Measurements from ENCODE around the gene WDR20. TPM values are rescaled to one million over a fixed set of nuclear protein-coding genes. Genes with fewer than 3 reads are reported as not detected.
"Not testable (repeated sequence)": the region's sequence is repeated elsewhere in the genome, so short reads cannot be mapped to it uniquely, and the experiment has no call there.

The WDR20 gene
- polyA plus RNA-seq, 4 donors = 14.6 to 33.1 (median 23.3) TPM

GRCh38 chr14:102121567-102121966 is 18.1 kb upstream of the WDR20 start:
- Histone ChIP-seq H3K27me3 (ENCODE audit: control insufficient read depth in 3 of 3, insufficient read depth in 3 of 3, low read length in 3 of 3) (no peaks in the 10 kb centered on the region), H3K4me1 (ENCODE audit: control insufficient read depth in 3 of 3, insufficient read depth in 2 of 3, low read depth in 1 of 3, low read length in 2 of 3) (peaks cover 0 to 13% (median 3%) of the 10 kb centered on the region in 3 donors), H3K4me3 (ENCODE audit: low read depth in 1 of 3, low read length in 3 of 3) (no peak overlapping the region), H3K9me3 (ENCODE audit: control insufficient read depth in 2 of 2, insufficient read depth in 1 of 2, low read depth in 1 of 2, low read length in 1 of 2) (peaks cover 0 to 15% of the 10 kb centered on the region in 2 donors), H3K36me3 (ENCODE audit: control insufficient read depth in 3 of 3, insufficient read depth in 2 of 3, low read depth in 1 of 3, low read length in 3 of 3) (peaks cover 0 to 8% (median 0%) of the 10 kb centered on the region in 3 donors), H3K27ac (ENCODE audit: low read depth in 1 of 3, low read length in 2 of 3) (no peak overlapping the region)
- FAIRE-seq (no peak), DNase-seq (no peak)
- WGBS, 3 donors = 83 to 98% (median 89%) methylated on average over 1 of the region's 1 CpG

GRCh38 chr14:102124419-102124818 is 15.3 kb upstream of the WDR20 start:
- Histone ChIP-seq H3K4me3 (ENCODE audit: low read depth in 1 of 3, low read length in 3 of 3) (no peak overlapping the region), H3K4me1 (ENCODE audit: control insufficient read depth in 3 of 3, insufficient read depth in 2 of 3, low read depth in 1 of 3, low read length in 2 of 3) (peaks cover 0 to 23% (median 5%) of the 10 kb centered on the region in 3 donors), H3K9me3 (ENCODE audit: control insufficient read depth in 2 of 2, insufficient read depth in 1 of 2, low read depth in 1 of 2, low read length in 1 of 2) (no peaks in the 10 kb centered on the region), H3K27ac (ENCODE audit: low read depth in 1 of 3, low read length in 2 of 3) (no peak overlapping the region), H3K27me3 (ENCODE audit: control insufficient read depth in 3 of 3, insufficient read depth in 3 of 3, low read length in 3 of 3) (no peaks in the 10 kb centered on the region), H3K36me3 (ENCODE audit: control insufficient read depth in 3 of 3, insufficient read depth in 2 of 3, low read depth in 1 of 3, low read length in 3 of 3) (no peaks in the 10 kb centered on the region)
- no peak for FAIRE-seq
- DNase-seq = no peak

DNA sequence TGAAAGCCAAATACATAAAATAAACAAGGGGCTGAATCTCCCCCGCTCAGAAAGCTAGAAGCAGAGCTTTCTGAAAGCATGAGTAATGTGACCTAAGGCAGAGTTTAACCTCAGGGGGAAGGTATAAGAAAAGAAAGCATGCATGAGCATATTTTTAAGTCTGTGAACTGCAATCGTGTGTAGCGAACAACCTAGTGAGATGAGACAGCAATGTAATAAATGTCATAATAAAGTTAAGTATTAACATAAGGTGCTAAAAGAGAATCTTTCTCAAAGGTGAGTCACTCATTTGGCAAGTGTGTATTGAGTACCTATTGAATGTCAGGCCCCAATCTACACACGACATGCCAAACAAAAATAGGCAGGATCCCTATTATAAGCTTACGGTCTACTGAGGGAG is 14.2 kb upstream of the WDR20 start:
- Histone ChIP-seq H3K4me1 (ENCODE audit: control insufficient read depth in 3 of 3, insufficient read depth in 2 of 3, low read depth in 1 of 3, low read length in 2 of 3) (peaks cover 0 to 23% (median 5%) of the 10 kb centered on the region in 3 donors), H3K9me3 (ENCODE audit: control insufficient read depth in 2 of 2, insufficient read depth in 1 of 2, low read depth in 1 of 2, low read length in 1 of 2) (no peaks in the 10 kb centered on the region), H3K36me3 (ENCODE audit: control insufficient read depth in 3 of 3, insufficient read depth in 2 of 3, low read depth in 1 of 3, low read length in 3 of 3) (no peaks in the 10 kb centered on the region), H3K27me3 (ENCODE audit: control insufficient read depth in 3 of 3, insufficient read depth in 3 of 3, low read length in 3 of 3) (no peaks in the 10 kb centered on the region), H3K27ac (ENCODE audit: low read depth in 1 of 3, low read length in 2 of 3) (peak overlapping the region in 1 of 3 donors; percentile 50), H3K4me3 (ENCODE audit: low read depth in 1 of 3, low read length in 3 of 3) (no peak overlapping the region)
- peak; percentile 77 to 81 for DNase-seq
- FAIRE-seq = no peak
- WGBS, 3 donors = 16 to 55% (median 47%) methylated on average over 5 of the region's 5 CpGs

GRCh38 chr14:102126807-102127455 is 12.8 kb upstream of the WDR20 start:
- FAIRE-seq = no peak
- no peak overlapping the region for H3K27ac ChIP-seq (ENCODE audit: low read depth in 1 of 3, low read length in 2 of 3)
- peak; percentile 30 to 55 for DNase-seq

DNA sequence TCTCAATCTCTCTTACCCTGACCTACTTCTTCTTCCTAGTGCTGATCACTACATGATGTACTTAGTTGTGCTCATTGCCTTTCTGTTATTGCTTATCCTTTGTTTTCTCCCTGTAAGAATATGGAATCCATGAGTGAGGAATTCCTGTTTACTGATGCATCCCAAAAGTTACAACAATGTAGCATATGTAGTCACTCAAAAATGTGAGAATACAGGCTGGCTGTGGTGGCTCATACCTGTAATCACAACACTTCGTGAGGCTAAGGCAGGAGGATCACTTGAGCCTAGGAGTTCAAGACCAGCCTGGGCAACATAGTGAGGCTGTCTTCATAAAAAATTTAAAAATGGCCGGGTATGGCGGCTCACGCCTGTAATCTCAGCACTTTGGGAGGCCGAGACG is 8.0 kb upstream of the WDR20 start:
- H3K4me3 ChIP-seq (ENCODE audit: low read depth in 1 of 3, low read length in 3 of 3) = no peak overlapping the region
- no peaks in the 10 kb centered on the region for H3K9me3 ChIP-seq (ENCODE audit: control insufficient read depth in 2 of 2, insufficient read depth in 1 of 2, low read depth in 1 of 2, low read length in 1 of 2)
- H3K27me3 ChIP-seq (ENCODE audit: control insufficient read depth in 3 of 3, insufficient read depth in 3 of 3, low read length in 3 of 3) = no peaks in the 10 kb centered on the region
- FAIRE-seq (no peak), DNase-seq (no peak)
- peaks cover 0 to 9% (median under 1%) of the 10 kb centered on the region in 3 donors for H3K4me1 ChIP-seq (ENCODE audit: control insufficient read depth in 3 of 3, insufficient read depth in 2 of 3, low read depth in 1 of 3, low read length in 2 of 3)
- no peak overlapping the region for H3K27ac ChIP-seq (ENCODE audit: low read depth in 1 of 3, low read length in 2 of 3)
- no peaks in the 10 kb centered on the region for H3K36me3 ChIP-seq (ENCODE audit: control insufficient read depth in 3 of 3, insufficient read depth in 2 of 3, low read depth in 1 of 3, low read length in 3 of 3)
- WGBS, 3 donors = 76 to 82% (median 79%) methylated on average over 6 of the region's 6 CpGs

More at GRCh38 chr14:102126807-102127455, 12.8 kb upstream of the WDR20 start:
- no peaks in the 10 kb centered on the region for H3K36me3 ChIP-seq (ENCODE audit: control insufficient read depth in 3 of 3, insufficient read depth in 2 of 3, low read depth in 1 of 3, low read length in 3 of 3)
- H3K27me3 ChIP-seq (ENCODE audit: control insufficient read depth in 3 of 3, insufficient read depth in 3 of 3, low read length in 3 of 3) = no peaks in the 10 kb centered on the region
- H3K4me1 ChIP-seq (ENCODE audit: control insufficient read depth in 3 of 3, insufficient read depth in 2 of 3, low read depth in 1 of 3, low read length in 2 of 3) = peaks cover 0 to 23% (median 5%) of the 10 kb centered on the region in 3 donors
- H3K4me3 ChIP-seq (ENCODE audit: low read depth in 1 of 3, low read length in 3 of 3) = no peak overlapping the region
- 50 to 79% (median 74%) methylated on average over 5 of the region's 5 CpGs for WGBS, 3 donors
- no peaks in the 10 kb centered on the region for H3K9me3 ChIP-seq (ENCODE audit: control insufficient read depth in 2 of 2, insufficient read depth in 1 of 2, low read depth in 1 of 2, low read length in 1 of 2)

DNA sequence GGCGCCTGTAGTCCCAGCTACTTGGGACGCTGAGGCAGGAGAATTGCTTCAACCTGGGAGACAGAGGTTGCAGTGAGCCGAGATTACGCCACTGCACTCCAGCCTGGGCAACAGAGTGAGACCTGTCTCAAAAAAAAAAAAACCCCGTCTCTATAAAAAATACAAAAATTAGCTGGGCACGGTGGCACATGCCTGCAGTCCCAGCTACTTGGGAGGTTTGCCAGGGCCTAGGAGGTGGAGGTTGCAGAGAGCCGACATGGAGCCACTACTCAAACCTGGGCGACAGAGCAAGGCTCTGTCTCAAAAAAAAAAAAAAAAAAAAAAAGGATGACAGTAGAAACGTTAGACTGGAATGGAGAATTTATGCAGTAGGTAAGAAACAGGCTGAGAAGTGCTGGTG is 5.7 kb upstream of the WDR20 start:
- DNase-seq, FAIRE-seq: not testable (repeated sequence)

GRCh38 chr14:102134719-102135118 is 5.0 kb upstream of the WDR20 start:
- not testable (repeated sequence) for H3K27ac ChIP-seq (ENCODE audit: low read depth in 1 of 3, low read length in 2 of 3); DNase-seq; FAIRE-seq; H3K4me1 ChIP-seq (ENCODE audit: control insufficient read depth in 3 of 3, insufficient read depth in 2 of 3, low read depth in 1 of 3, low read length in 2 of 3); H3K27me3 ChIP-seq (ENCODE audit: control insufficient read depth in 3 of 3, insufficient read depth in 3 of 3, low read length in 3 of 3); H3K4me3 ChIP-seq (ENCODE audit: low read depth in 1 of 3, low read length in 3 of 3); H3K9me3 ChIP-seq (ENCODE audit: control insufficient read depth in 2 of 2, insufficient read depth in 1 of 2, low read depth in 1 of 2, low read length in 1 of 2); H3K36me3 ChIP-seq (ENCODE audit: control insufficient read depth in 3 of 3, insufficient read depth in 2 of 3, low read depth in 1 of 3, low read length in 3 of 3)
- 90% methylated on average over 10 of the region's 10 CpGs for WGBS, 3 donors

More for the DNA sequence above, 5.7 kb upstream of the WDR20 start:
- H3K27ac ChIP-seq (ENCODE audit: low read depth in 1 of 3, low read length in 2 of 3); H3K9me3 ChIP-seq (ENCODE audit: control insufficient read depth in 2 of 2, insufficient read depth in 1 of 2, low read depth in 1 of 2, low read length in 1 of 2); H3K36me3 ChIP-seq (ENCODE audit: control insufficient read depth in 3 of 3, insufficient read depth in 2 of 3, low read depth in 1 of 3, low read length in 3 of 3); H3K4me1 ChIP-seq (ENCODE audit: control insufficient read depth in 3 of 3, insufficient read depth in 2 of 3, low read depth in 1 of 3, low read length in 2 of 3); H3K27me3 ChIP-seq (ENCODE audit: control insufficient read depth in 3 of 3, insufficient read depth in 3 of 3, low read length in 3 of 3); H3K4me3 ChIP-seq (ENCODE audit: low read depth in 1 of 3, low read length in 3 of 3): not testable (repeated sequence)
- 93 to 95% (median 95%) methylated on average over 9 of the region's 9 CpGs for WGBS, 3 donors

DNA sequence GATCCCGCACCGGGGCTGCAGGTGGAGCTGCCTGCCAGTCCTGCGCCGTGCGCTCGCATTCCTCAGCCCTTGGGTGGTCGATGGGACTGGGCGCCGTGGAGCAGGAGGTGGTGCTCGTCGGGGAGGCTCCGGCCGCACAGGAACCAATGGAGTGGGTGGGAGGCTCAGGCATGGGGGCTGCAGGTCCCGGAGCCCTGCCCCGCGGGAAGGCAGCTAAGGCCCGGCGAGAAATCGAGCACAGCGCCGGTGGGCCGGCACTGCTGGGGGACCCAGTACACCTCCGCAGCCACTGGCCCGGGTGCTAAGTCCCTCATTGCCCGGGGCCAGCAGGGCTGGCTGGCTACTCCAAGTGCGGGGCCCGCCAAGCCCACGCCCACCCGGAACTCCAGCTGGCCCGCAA is 4.2 kb upstream of the WDR20 start:
- H3K27me3 ChIP-seq (ENCODE audit: control insufficient read depth in 3 of 3, insufficient read depth in 3 of 3, low read length in 3 of 3); FAIRE-seq; H3K27ac ChIP-seq (ENCODE audit: low read depth in 1 of 3, low read length in 2 of 3); DNase-seq; H3K4me3 ChIP-seq (ENCODE audit: low read depth in 1 of 3, low read length in 3 of 3); H3K4me1 ChIP-seq (ENCODE audit: control insufficient read depth in 3 of 3, insufficient read depth in 2 of 3, low read depth in 1 of 3, low read length in 2 of 3); H3K9me3 ChIP-seq (ENCODE audit: control insufficient read depth in 2 of 2, insufficient read depth in 1 of 2, low read depth in 1 of 2, low read length in 1 of 2); H3K36me3 ChIP-seq (ENCODE audit: control insufficient read depth in 3 of 3, insufficient read depth in 2 of 3, low read depth in 1 of 3, low read length in 3 of 3): not testable (repeated sequence)
- WGBS, 3 donors = 98% methylated on average over 16 to 30 of the region's 30 CpGs

GRCh38 chr14:102138535-102138934 is 1.2 kb upstream of the WDR20 start:
- FAIRE-seq = no peak
- 6 to 19% (median 15%) methylated on average over 3 of the region's 3 CpGs for WGBS, 3 donors

More at GRCh38 chr14:102138535-102138934, 1.2 kb upstream of the WDR20 start:
- no peak overlapping the region for H3K27ac ChIP-seq (ENCODE audit: low read depth in 1 of 3, low read length in 2 of 3)
- no peaks in the 10 kb centered on the region for H3K27me3 ChIP-seq (ENCODE audit: control insufficient read depth in 3 of 3, insufficient read depth in 3 of 3, low read length in 3 of 3)
- H3K4me1 ChIP-seq (ENCODE audit: control insufficient read depth in 3 of 3, insufficient read depth in 2 of 3, low read depth in 1 of 3, low read length in 2 of 3) = peaks cover 0 to 4% (median 0%) of the 10 kb centered on the region in 3 donors
- H3K4me3 ChIP-seq (ENCODE audit: low read depth in 1 of 3, low read length in 3 of 3) = peak overlapping the region in 2 of 3 donors; percentile 90 to 98
- H3K9me3 ChIP-seq (ENCODE audit: control insufficient read depth in 2 of 2, insufficient read depth in 1 of 2, low read depth in 1 of 2, low read length in 1 of 2) = no peaks in the 10 kb centered on the region
- H3K36me3 ChIP-seq (ENCODE audit: control insufficient read depth in 3 of 3, insufficient read depth in 2 of 3, low read depth in 1 of 3, low read length in 3 of 3) = peaks cover 0 to 4% (median 3%) of the 10 kb centered on the region in 3 donors
- no peak for DNase-seq
